OCI-LY7 (cell line): Measurements from ENCODE around the gene KDM2B. TPM values are rescaled to one million over a fixed set of nuclear protein-coding genes. Genes with fewer than 3 reads are reported as not detected.

Source experiments
- BruUV-seq: library from RNA; stranded (reverse); fragments of 400-500 nt; replicated peaks from 2 replicates; lab custom pipeline; 2021; lab: Mats Ljungman, UMichigan
- CTCF ChIA-PET: fragments of 300-600 bp; sonication (Branson Sonifier 250); formaldehyde crosslinking; loops from one replicate; lab custom pipeline; 2022; ENCODE audit warnings: antibody characterized with exemption; ENCODE audit not compliant: unreplicated experiment; lab: Charles Lee
- POLR2A ChIA-PET: fragments of 300-600 bp; sonication (Branson Sonifier 250); formaldehyde crosslinking; loops from one replicate; lab custom pipeline; 2022; ENCODE audit warnings: antibody characterized with exemption; lab: Charles Lee
- DNase-seq: peaks from one replicate; pipeline ENCODE4 v3.0.0-alpha.2; 2015; ENCODE audit warnings: low spot score
- H2AFZ ChIP-seq: fragments of 200-600 bp; sonication (generic), shearing (Covaris generic); 2 replicates; pipeline ENCODE4 v1.6.1; 2014; ENCODE audit warnings: mild to moderate bottlenecking, antibody characterized with exemption, low read length, moderate library complexity
- H3K27ac ChIP-seq: fragments of 200-600 bp; sonication (generic); 2 replicates; pipeline ENCODE4 v1.5.1; 2014; ENCODE audit warnings: mixed run types, low read depth, mild to moderate bottlenecking, moderate library complexity, low read length, inconsistent platforms; ENCODE audit not compliant: poor library complexity, severe bottlenecking
- H3K36me3 ChIP-seq: fragments of 200-600 bp; sonication (generic); 2 replicates; pipeline ENCODE4 v1.6.1; 2014; ENCODE audit warnings: mild to moderate bottlenecking, antibody characterized with exemption, low read length, moderate library complexity, mixed read lengths; ENCODE audit not compliant: insufficient read depth
- H3K4me1 ChIP-seq: fragments of 200-600 bp; sonication (generic); 2 replicates; pipeline ENCODE4 v1.5.1; 2014; ENCODE audit warnings: mild to moderate bottlenecking, low read length; ENCODE audit not compliant: insufficient read depth, poor library complexity, severe bottlenecking
- H3K4me2 ChIP-seq: fragments of 200-600 bp; sonication (generic); 2 replicates; pipeline ENCODE4 v1.6.1; 2014; ENCODE audit warnings: mild to moderate bottlenecking, low read length
- H3K4me3 ChIP-seq: fragments of 200-600 bp; sonication (generic); 2 replicates; pipeline ENCODE4 v1.5.1; 2014; ENCODE audit warnings: mild to moderate bottlenecking, low read depth, low read length; ENCODE audit not compliant: poor library complexity, severe bottlenecking
- H3K79me2 ChIP-seq: fragments of 200-600 bp; sonication (generic); 2 replicates; pipeline ENCODE4 v1.6.1; 2016; ENCODE audit warnings: low read depth, mild to moderate bottlenecking, low read length, moderate library complexity, mixed read lengths; ENCODE audit not compliant: insufficient read depth
- H3K9me2 ChIP-seq: fragments of 200-600 bp; sonication (generic); 2 replicates; pipeline ENCODE4 v1.6.1; 2016; ENCODE audit warnings: mild to moderate bottlenecking, low read length, mixed read lengths; ENCODE audit not compliant: insufficient read depth
- H3K9me3 ChIP-seq: fragments of 200-600 bp; sonication (generic); 2 replicates; pipeline ENCODE4 v1.6.1; 2014; ENCODE audit warnings: mild to moderate bottlenecking, mixed run types, low read length, mixed read lengths
- H4K20me1 ChIP-seq: fragments of 200-600 bp; sonication (generic); 2 replicates; pipeline ENCODE4 v1.6.1; 2014; ENCODE audit warnings: mild to moderate bottlenecking, antibody characterized with exemption, low read length, moderate library complexity, mixed read lengths; ENCODE audit not compliant: insufficient read depth
- CTCF ChIP-seq: fragments of 200-600 bp; sonication (generic); conservative IDR thresholded peaks from 2 replicates; pipeline ENCODE4 v1.5.1; 2014; ENCODE audit warnings: mild to moderate bottlenecking, antibody characterized with exemption, low read length, moderate library complexity, mixed read lengths
- EZH2phosphoT487 ChIP-seq: fragments of 200-600 bp; sonication (generic); IDR thresholded peaks from 2 replicates; pipeline ENCODE4 v1.6.1; 2018; ENCODE audit warnings: low read depth, borderline replicate concordance, mild to moderate bottlenecking, mixed run types, antibody characterized with exemption, low read length, moderate library complexity, mixed read lengths
- intact Hi-C: fragments of 100-400 bp; cut with micrococcal nuclease; formaldehyde crosslinking; loops from one replicate; pipeline ENCODE4 v1.10.0; 2022; ENCODE audit not compliant: unreplicated experiment
- total RNA-seq, 2 experiments: library from RNA; depleted of rRNA in 1 of 2; stranded (reverse); fragments of >200 nt in 1 of 2; shearing (Covaris generic) in 1 of 2; gene quantifications; 2 replicates each; pipeline ENCODE4 v1.2.3, GENCODE V29; 2014 to 2022

The KDM2B gene
- total RNA-seq, 2 experiments from 2014 or later: 78.5 to 88.0 TPM

GRCh38 chr12:121549075-121549474, 31.7 kb downstream of the KDM2B start:
- no peaks in the 10 kb centered on the region for H3K79me2 ChIP-seq
- no peak overlapping the region for H3K4me2 ChIP-seq
- no peak overlapping the region for H3K4me3 ChIP-seq
- POLR2A ChIA-PET: interaction anchor here (1.3 kb wide), 1 partner anchor 12 kb away, joined by 3 read pairs; no protein-coding TSS in a partner anchor
- no peaks in the 10 kb centered on the region for H4K20me1 ChIP-seq
- no peaks in the 10 kb centered on the region for H3K4me1 ChIP-seq
- intact Hi-C loops: no loop called here
- H3K9me3 ChIP-seq: no peaks in the 10 kb centered on the region
- H3K36me3 ChIP-seq: 0 out of 2 replicates have a peak, but pooled peaks cover 3% of the 10 kb centered on the region
- CTCF ChIA-PET: interaction anchor here (0.7 kb wide), 1 partner anchor 137 kb away, joined by 3 read pairs; no protein-coding TSS in a partner anchor
- no peak for TF ChIP-seq CTCF
- TF ChIP-seq EZH2phosphoT487: no peak
- H2AFZ ChIP-seq: no peak overlapping the region
- H3K27ac ChIP-seq: no peak overlapping the region
- no peaks in the 10 kb centered on the region for H3K9me2 ChIP-seq
- no TSS peak for BruUV-seq
- DNase-seq: no peak

GRCh38 chr12:121545480-121545879, 35.3 kb downstream of the KDM2B start:
- ChIA-PET CTCF (no interaction called here), POLR2A (interaction anchor here (0.8 kb wide), 1 partner anchor 35 kb away, joined by 3 read pairs; the partner anchor contains the start of gene KDM2B)
- DNase-seq: no peak
- 0 out of 2 replicates have a peak, but pooled peaks cover 3% of the 10 kb centered on the region for H3K36me3 ChIP-seq
- no TSS peak for BruUV-seq
- H3K9me3 ChIP-seq: no peaks in the 10 kb centered on the region
- no peak overlapping the region for H2AFZ ChIP-seq
- no peak for TF ChIP-seq CTCF
- no peak for TF ChIP-seq EZH2phosphoT487
- intact Hi-C loops: no loop called here
- no peak overlapping the region for H3K27ac ChIP-seq
- no peak overlapping the region for H3K4me2 ChIP-seq
- no peaks in the 10 kb centered on the region for H3K79me2 ChIP-seq
- no peaks in the 10 kb centered on the region for H4K20me1 ChIP-seq
- no peaks in the 10 kb centered on the region for H3K4me1 ChIP-seq
- no peak overlapping the region for H3K4me3 ChIP-seq
- H3K9me2 ChIP-seq: no peaks in the 10 kb centered on the region

- intact Hi-C loops: no loop called here
- no peak overlapping the region for H3K27ac ChIP-seq
- ChIA-PET CTCF (no interaction called here), POLR2A (interaction anchor here (0.6 kb wide), 1 partner anchor 9 kb away, joined by 4 read pairs; no protein-coding TSS in a partner anchor)
- peaks cover 3% of the 10 kb centered on the region for H3K4me1 ChIP-seq
- no TSS peak for BruUV-seq
- H3K9me2 ChIP-seq: no peaks in the 10 kb centered on the region
- no peak overlapping the region for H2AFZ ChIP-seq
- TF ChIP-seq CTCF: no peak
- no peak for TF ChIP-seq EZH2phosphoT487
- no peak overlapping the region for H3K4me2 ChIP-seq
- no peak overlapping the region for H3K4me3 ChIP-seq
- 0 out of 2 replicates have a peak, but pooled peaks cover 3% of the 10 kb centered on the region for H3K36me3 ChIP-seq
- H3K79me2 ChIP-seq: no peaks in the 10 kb centered on the region
- H3K9me3 ChIP-seq: no peaks in the 10 kb centered on the region
- DNase-seq: no peak
- no peaks in the 10 kb centered on the region for H4K20me1 ChIP-seq
These were observed 37.0 kb downstream of the KDM2B start for GRCh38 chr12:121543786-121544185.
